Body of pancreas (tissue), 4 donors: ENCODE data around the gene NEK7.

Experiments
- CTCF ChIP-seq, 7 experiments: fragments of 450-650 bp in 4 of 7; fragments of 200-600 bp in 3 of 7; sonication (generic) in 3 of 7; IDR thresholded peaks; one replicate each; pipeline ENCODE4 v1.5.1; 2016 to 2019; ENCODE audit warnings: antibody characterized with exemption in 7 of 7
- POLR2A ChIP-seq, 3 donors: fragments of 450-650 bp; IDR thresholded peaks; one replicate each; pipeline ENCODE4 v1.6.1; 2016; ENCODE audit warnings: antibody characterized with exemption in 3 of 3, mild to moderate bottlenecking in 2 of 3

- TF ChIP-seq CTCF (IDR thresholded peaks at IDR 0.05) (no peak), POLR2A (IDR thresholded peaks at IDR 0.05) (no peak)
These were observed 139.2 kb downstream of the NEK7 start for GRCh38 chr1:198295971-198296370.
